Stimulated activated CD4-positive, alpha-beta T cell treated with anti-CD3 and anti-CD28 coated beads, Interleukin-15, amount 100 ng/mL, for 48 hours (primary cell): ENCODE results near the gene NRXN3.

Experiments used
- DNase-seq, 2 donors: peaks; one replicate each; pipeline ENCODE4 v3.0.0-alpha.2; 2020; ENCODE audit warnings: low read depth in 2 of 2

The NRXN3 gene

GRCh38 chr14:78242086-78242485 lies 71.9 kb downstream of the NRXN3 start:
- DNase-seq, result no peak

DNA sequence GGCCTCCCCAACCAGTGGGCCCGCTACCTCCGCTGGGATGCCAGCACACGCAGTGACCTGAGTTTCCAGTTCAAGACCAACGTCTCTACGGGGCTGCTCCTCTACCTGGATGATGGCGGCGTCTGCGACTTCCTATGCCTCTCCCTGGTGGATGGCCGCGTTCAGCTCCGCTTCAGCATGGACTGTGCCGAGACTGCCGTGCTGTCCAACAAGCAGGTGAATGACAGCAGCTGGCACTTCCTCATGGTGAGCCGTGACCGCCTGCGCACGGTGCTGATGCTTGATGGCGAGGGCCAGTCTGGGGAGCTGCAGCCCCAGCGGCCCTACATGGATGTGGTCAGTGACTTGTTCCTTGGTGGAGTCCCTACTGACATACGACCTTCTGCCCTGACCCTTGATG lies 73.0 kb downstream of the NRXN3 start:
- no peak for DNase-seq

GRCh38 chr14:78245238-78245637 lies 75.1 kb downstream of the NRXN3 start:
- DNase-seq, result no peak

- DNase-seq, result no peak
Observed at GRCh38 chr14:78248501-78249090, 78.4 kb downstream of the NRXN3 start.

DNA sequence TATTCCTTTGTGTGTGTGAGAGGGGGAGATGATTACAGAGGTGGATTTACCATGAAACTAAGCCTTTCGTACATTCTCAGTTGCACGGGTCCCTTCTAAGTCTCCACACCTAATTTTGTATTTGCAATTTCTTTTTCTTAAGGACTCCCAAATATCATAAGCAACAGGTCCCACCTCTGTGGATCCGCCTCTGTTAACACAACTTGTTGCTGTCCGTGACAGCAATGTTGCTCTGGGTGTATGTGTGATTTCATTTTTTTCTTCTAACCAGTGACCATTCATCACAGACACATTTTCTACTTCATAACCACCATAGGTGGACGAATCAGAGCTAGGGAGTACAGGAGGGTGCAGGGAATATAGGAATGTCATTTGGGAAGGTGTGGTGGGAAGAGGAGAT lies 81.1 kb downstream of the NRXN3 start:
- no peak for DNase-seq

DNA sequence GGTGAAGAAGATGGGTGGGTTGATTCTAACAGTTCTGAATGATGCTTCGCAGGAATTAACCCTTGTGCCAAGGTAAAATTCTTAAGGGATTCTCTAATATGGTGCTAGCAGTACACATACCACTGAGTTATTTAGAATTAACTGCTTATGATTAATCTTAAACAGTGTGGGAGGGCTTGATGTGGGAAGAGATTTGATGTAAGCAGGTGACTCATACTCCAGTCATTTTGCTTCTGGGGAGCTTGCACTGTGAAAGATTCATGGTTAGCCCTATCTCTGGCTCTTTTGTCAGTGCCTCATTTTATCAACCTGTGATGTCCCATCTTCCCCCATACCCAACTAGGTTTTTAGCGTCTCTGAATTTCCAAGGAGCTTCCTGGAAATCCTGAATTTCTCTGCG lies 83.8 kb downstream of the NRXN3 start:
- DNase-seq, result no peak

DNA sequence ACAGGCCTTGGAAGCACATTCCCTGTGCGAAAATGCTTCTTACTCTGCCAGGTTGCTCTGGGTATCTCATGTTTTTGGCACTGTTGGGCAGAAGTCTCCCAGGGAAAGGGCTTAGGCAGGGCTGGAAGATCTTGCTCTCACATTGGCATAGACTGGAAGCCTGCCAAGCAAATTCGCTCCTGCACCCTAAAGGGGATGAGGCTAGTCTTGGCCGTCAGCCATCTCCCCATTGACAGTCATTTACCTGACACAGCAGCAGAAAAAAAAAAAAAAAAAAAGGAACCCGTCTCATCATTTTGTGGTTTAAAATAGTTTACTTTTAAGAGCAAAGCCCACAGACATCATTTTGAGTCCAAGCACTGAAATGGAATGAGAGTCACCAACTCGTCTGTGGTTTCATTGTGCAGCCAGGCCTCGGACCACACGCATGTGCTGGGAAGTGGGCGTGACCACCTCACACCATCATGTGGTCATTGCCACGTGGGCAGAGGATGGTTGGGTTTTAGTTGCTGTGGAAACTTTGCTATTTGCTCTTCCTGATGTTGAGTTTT lies 84.8 kb downstream of the NRXN3 start:
- DNase-seq, result peak; percentile 19 to 25

DNA sequence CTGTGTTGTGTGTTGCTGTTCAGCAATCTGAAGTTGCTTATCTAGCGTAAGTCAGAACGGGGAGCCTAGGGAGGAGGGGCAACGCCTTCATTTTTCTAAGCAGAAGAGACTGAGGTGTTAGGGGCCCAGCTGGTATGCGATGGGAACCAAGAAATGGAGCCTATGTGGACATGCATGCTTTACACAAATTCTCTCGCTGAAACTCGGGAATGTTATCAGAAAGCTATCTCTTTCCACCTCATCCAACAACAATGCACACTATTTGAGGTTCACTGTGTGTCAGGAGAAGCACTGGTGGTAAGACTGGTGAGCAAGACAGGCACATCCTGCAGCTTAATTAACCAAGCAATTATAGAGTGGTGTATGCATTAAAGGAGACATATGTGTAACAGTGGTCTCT lies 89.7 kb downstream of the NRXN3 start:
- no peak for DNase-seq

DNA sequence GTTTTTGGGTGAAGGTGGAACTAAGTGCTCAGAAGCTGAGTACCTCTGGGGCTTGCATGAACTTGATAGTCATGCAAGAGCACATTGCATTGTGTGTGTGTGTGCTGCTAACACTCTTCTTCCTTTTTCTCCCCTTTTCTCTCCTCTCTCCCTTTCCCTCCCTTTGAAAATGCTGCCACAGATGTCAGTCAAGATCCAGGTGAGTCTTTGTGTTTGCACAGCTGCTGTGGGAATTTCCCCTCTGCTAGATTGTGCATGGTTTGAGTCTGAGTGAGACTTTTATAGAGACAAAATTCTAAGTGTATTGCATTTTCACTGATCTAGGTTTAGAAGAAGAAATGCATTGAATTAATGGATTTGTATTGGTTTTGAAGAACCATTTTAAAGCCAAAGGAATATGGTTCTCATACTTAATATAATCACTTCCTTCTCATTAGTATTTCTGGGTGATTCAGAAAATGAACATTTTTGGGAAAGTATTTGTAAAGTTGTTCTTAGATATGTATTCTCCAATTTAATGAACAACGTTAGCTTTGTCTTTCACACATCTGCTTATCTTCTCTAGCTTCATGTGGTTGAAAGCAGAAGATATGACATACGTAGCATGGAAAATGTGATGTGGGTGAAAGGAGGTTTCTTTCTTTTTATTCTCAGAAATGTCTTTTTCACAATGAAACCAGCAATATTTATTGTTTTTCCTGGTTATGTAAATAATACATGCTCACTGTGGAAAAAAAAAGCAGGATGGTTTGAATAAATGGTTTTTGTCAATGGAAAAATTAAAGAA lies 108.5 kb downstream of the NRXN3 start:
- DNase-seq, result no peak

GRCh38 chr14:78282437-78282836 lies 112.3 kb downstream of the NRXN3 start:
- no peak for DNase-seq

- no peak for DNase-seq
Observed at GRCh38 chr14:78286210-78286609, 116.0 kb downstream of the NRXN3 start.

DNA sequence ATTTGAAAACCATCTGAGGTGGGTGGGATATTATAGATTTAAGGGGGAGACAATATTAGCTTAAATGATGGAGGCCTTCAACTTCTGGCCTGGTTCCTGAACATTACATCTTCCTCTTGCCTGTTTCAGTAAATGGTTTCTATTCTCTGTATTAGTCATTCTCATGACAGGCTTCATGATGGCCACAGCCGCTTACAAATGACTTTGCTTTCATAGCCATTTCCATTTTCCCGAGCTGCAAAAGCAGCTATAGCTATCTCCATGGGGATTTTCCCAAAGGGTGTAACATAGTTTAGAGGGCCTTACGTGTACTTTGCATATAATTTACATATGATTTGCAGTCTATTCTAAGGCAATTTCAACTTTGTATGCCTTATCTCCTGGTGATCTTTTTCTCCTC lies 121.8 kb downstream of the NRXN3 start:
- DNase-seq, result no peak

DNA sequence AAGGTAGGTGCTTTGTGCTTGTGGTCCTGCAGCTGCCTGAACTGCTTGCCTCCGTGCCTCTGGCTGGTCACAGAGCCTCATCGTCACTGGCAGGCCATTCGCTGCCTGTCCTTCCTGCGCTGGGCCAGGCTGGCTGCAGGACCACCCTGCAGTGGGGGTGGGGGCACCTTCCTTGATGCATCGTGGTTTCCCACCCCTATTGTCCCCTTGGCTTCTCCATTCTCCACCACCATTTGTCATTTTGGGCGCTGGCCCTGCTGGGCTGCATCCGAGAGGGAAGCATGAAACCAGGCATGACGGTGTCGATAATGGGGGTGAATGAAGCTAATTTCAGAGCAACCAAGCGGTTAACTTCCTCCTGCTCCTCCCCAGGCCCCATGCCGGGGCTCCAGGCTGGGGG lies 127.7 kb downstream of the NRXN3 start:
- DNase-seq, result no peak

- no peak for DNase-seq
Observed at GRCh38 chr14:78298298-78298697, 128.1 kb downstream of the NRXN3 start.

DNA sequence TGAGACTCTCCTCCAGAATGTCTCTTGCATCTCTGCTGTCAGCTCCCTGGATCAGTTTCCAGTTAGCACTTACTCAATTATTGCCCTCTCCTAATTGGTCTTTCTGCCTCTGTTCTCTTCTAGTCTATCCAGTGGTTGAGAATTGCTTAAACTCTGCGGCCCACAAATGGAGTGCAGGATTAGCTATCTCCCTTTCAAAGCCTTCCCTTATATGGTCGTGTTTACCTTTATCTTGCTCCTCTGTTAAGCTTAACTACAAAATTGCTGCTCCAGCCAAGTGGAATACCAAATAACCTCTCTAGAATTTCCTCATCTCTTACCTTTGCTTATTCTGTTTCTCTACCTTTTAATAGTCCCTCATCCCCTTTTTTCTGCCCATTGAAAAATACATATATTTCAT lies 132.7 kb downstream of the NRXN3 start:
- no peak for DNase-seq

- DNase-seq, result no peak
Observed at GRCh38 chr14:78307671-78308070, 137.5 kb downstream of the NRXN3 start.

DNA sequence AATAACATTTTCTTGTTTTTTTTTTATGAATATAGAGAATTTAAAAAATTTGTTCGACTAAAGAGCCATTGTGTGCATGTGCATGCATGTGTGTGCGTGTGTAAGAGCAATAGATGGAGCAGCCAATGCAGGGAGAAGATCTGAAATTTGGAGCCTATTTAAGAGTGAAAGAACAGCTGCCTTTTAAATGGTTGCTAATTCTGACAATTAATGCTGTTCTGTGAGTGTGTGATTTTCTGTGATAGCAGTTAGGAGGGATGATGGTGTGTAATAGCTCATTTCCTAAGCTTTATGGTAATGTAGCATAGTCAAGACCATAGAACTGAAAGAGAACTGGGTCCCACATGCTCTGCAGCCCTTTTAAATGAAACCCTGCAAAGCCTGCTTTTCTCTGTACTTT lies 137.9 kb downstream of the NRXN3 start:
- no peak for DNase-seq

- no peak for DNase-seq
Observed at GRCh38 chr14:78310272-78310671, 140.1 kb downstream of the NRXN3 start.

GRCh38 chr14:78313499-78313898 lies 143.3 kb downstream of the NRXN3 start:
- DNase-seq, result no peak

DNA sequence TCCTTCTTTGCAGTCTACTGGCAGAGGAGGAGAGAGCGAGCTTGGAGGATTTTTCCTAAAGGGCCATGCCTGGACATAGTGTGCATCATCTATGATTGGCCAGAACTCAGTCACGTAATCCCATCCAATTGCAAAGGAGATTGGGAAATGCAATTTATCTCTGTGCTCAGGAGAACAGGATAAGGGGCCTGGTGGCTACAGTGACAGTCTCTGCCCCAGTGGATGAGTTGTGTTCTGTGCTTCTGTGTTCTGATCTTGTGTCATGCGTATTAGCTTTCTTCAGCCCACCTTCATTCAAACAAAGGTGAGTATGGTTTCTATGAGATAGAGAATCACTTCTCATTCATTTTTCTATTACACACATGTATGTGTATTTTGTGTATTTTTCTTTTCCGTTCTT lies 144.3 kb downstream of the NRXN3 start:
- DNase-seq, result no peak

GRCh38 chr14:78316052-78316451 lies 145.9 kb downstream of the NRXN3 start:
- DNase-seq, result no peak

DNA sequence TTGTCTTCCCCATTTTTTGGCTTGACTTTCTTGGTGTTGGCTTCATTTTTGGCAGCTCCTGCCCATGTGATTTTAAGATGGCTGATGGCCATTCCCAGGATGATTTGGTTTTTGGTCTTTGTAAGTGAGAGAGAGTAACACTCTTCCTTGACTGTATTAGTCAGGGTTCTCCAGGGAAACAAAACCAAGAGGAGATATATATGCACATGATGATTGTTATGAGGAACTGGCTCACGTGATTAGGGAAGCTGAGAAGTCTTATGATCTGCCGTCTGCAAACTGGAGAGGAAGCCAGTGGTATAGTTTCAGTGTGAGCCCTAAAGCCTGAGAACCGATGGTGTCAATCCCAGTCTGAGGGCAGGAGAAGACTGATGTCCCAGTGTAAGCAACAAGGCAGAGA lies 146.6 kb downstream of the NRXN3 start:
- no peak for DNase-seq

DNA sequence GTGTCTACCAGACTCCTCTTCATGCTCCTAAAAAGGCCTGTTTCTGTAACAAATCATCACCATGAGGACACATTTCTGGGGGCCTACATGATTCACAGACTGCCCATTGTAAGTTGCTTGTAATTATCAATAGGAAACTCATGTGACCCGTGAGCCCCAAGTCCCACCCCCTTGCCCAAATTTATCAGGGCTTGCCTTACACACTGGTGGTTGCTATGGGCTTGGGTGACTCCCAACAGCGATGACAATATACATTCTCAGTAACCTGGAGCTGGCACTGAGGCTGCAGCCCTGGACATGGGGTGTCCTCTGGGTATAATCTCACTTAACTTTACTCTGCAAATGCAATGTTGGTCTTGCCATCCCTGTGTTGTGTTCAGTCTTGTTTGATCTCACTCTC lies 149.2 kb downstream of the NRXN3 start:
- DNase-seq, result no peak
